Ishikawa (cell line): ENCODE data around the gene PUSL1.

ENCODE experiments used
- CEBPB ChIP-seq: IDR thresholded peaks from 2 replicates; pipeline ENCODE4 v1.6.1; 2012
- CREB1 ChIP-seq: IDR thresholded peaks from 2 replicates; pipeline ENCODE4 v1.6.1; 2012; ENCODE audit warnings: low read depth
- EGR1 ChIP-seq: IDR thresholded peaks from 2 replicates; pipeline ENCODE4 v1.6.1; 2012
- EP300 ChIP-seq: IDR thresholded peaks from 2 replicates; pipeline ENCODE4 v1.6.1; 2012; ENCODE audit warnings: borderline replicate concordance
- FOXM1 ChIP-seq: IDR thresholded peaks from 2 replicates; pipeline ENCODE4 v1.6.1; 2012; ENCODE audit warnings: low read depth, borderline replicate concordance
- MAX ChIP-seq: IDR thresholded peaks from 2 replicates; pipeline ENCODE4 v1.6.1; 2012
- NFIC ChIP-seq: IDR thresholded peaks from 2 replicates; pipeline ENCODE4 v1.6.1; 2012
- RAD21 ChIP-seq: IDR thresholded peaks from 2 replicates; pipeline ENCODE4 v1.6.1; 2012; ENCODE audit warnings: low read depth
- REST ChIP-seq: IDR thresholded peaks from 2 replicates; pipeline ENCODE4 v1.6.1; 2012; ENCODE audit warnings: low read depth, mild to moderate bottlenecking
- TAF1 ChIP-seq: IDR thresholded peaks from 2 replicates; pipeline ENCODE4 v1.6.1; 2012; ENCODE audit warnings: low read depth, mild to moderate bottlenecking
- TCF12 ChIP-seq: IDR thresholded peaks from 2 replicates; pipeline ENCODE4 v1.6.1; 2012; ENCODE audit warnings: low read depth
- TEAD4 ChIP-seq: IDR thresholded peaks from 2 replicates; pipeline ENCODE4 v1.6.1; 2012
- USF1 ChIP-seq: IDR thresholded peaks from 2 replicates; pipeline ENCODE4 v1.6.1; 2012
- YY1 ChIP-seq: IDR thresholded peaks from 2 replicates; pipeline ENCODE4 v1.6.1; 2012; ENCODE audit warnings: low read depth
- ZBTB7A ChIP-seq: IDR thresholded peaks from 2 replicates; pipeline ENCODE4 v1.6.1; 2012; ENCODE audit warnings: low read depth

The PUSL1 gene

GRCh38 chr1:1298861-1299685, 9.3 kb upstream of the PUSL1 start:
- TF ChIP-seq EGR1 (no peak), REST (peak; percentile 94), ZBTB7A (peak; percentile 82), CEBPB (no peak)

GRCh38 chr1:1299686-1300351, 8.6 kb upstream of the PUSL1 start:
- TF ChIP-seq CEBPB (no peak), REST (no peak), ZBTB7A (no peak), FOXM1 (no peak), NFIC (no peak), YY1 (no peak), TEAD4 (no peak), RAD21 (no peak), EGR1 (no peak), CREB1 (no peak)

GRCh38 chr1:1300352-1300739, 8.1 kb upstream of the PUSL1 start:
- TF ChIP-seq RAD21 (no peak), TAF1 (no peak), FOXM1 (no peak), NFIC (no peak), REST (peak; percentile 74), TCF12 (no peak)

- TF ChIP-seq ZBTB7A: no peak
- no peak for TF ChIP-seq TCF12
- no peak for TF ChIP-seq EP300
- TF ChIP-seq USF1: no peak
- no peak for TF ChIP-seq TAF1
- no peak for TF ChIP-seq CEBPB
- no peak for TF ChIP-seq EGR1
- TF ChIP-seq YY1: no peak
- TF ChIP-seq MAX: no peak
- TF ChIP-seq CREB1: no peak
- TF ChIP-seq FOXM1: no peak
- no peak for TF ChIP-seq RAD21
- no peak for TF ChIP-seq REST
- TF ChIP-seq NFIC: no peak
- no peak for TF ChIP-seq TEAD4
These were observed 6.4 kb upstream of the PUSL1 start for GRCh38 chr1:1302006-1302430.
